HepG2 (cell line): ENCODE measurements around the gene PCDHA7. TPM values are rescaled to one million over a fixed set of nuclear protein-coding genes. Genes with fewer than 3 reads are reported as not detected.

Source experiments
- ATAC-seq: fragments of 200-7000 bp; cut with Tn5 transposase; 3 replicates; pipeline ENCODE4 v1.9.1; 2020; ENCODE audit warnings: mild to moderate bottlenecking, moderate library complexity
- BruUV-seq: library from RNA; stranded (reverse); fragments of 400-500 nt; replicated peaks from 2 replicates; lab custom pipeline; 2021; lab: Mats Ljungman, UMichigan
- CTCF ChIA-PET: fragments of 300-600 bp; formaldehyde crosslinking; extraction: SDS; loops from one replicate; lab custom pipeline; 2021; ENCODE audit warnings: low total read pairs, inconsistent platforms, low intra/inter-chr PET ratio; lab: Yijun Ruan, JAX
- POLR2A ChIA-PET: fragments of 350-600 bp; sonication (Branson Sonifier 250); formaldehyde crosslinking; loops from one replicate; lab custom pipeline; 2020; ENCODE audit warnings: antibody characterized with exemption, inconsistent platforms; lab: Yijun Ruan, JAX
- DNase-seq: peaks from one replicate; pipeline ENCODE4 v3.0.0-alpha.2; 2015; ENCODE audit warnings: low spot score
- FAIRE-seq: peaks from 3 replicates; lab custom pipeline; 2011; peaks lifted over from hg19 to GRCh38; lab: Jason Lieb, UNC
- H2AFZ ChIP-seq: one replicate; pipeline ENCODE4 v1.6.1; 2011; ENCODE audit warnings: low read length, inconsistent platforms
- H3K27ac ChIP-seq: fragments of 300-600 bp; 3 replicates; pipeline ENCODE4 v1.8.0; 2011; ENCODE audit warnings: mixed run types, mild to moderate bottlenecking, mixed read lengths, low read length, inconsistent platforms; ENCODE audit not compliant: insufficient read depth; ENCODE audit errors: extremely low read length
- H3K27me3 ChIP-seq, 2 experiments: fragments of 200-600 bp in 1 of 2; 2 replicates in 1 of 2; 3 replicates in 1 of 2; pipeline versions ENCODE4 v1.6.0 to v1.8.0; 2011; ENCODE audit warnings: low read length in 2 of 2, mild to moderate bottlenecking in 2 of 2, moderate library complexity in 2 of 2, inconsistent platforms in 1 of 2; ENCODE audit not compliant: insufficient read depth in 2 of 2, control insufficient read depth in 1 of 2
- H3K36me3 ChIP-seq, 2 experiments: fragments of 200-600 bp in 1 of 2; replicated peaks in 1 of 2; 2 replicates in 1 of 2; 3 replicates in 1 of 2; pipeline versions ENCODE4 v1.5.1 to v1.8.0; 2011; ENCODE audit warnings: low read length in 2 of 2, inconsistent platforms in 1 of 2; ENCODE audit not compliant: insufficient read depth in 2 of 2, control insufficient read depth in 1 of 2
- H3K4me1 ChIP-seq: 2 replicates; pipeline ENCODE4 v1.5.1; 2012; ENCODE audit warnings: low read length, inconsistent platforms; ENCODE audit not compliant: insufficient read depth
- H3K4me2 ChIP-seq: 2 replicates; pipeline ENCODE4 v1.6.0; 2011; ENCODE audit warnings: low read depth, low read length, inconsistent platforms
- H3K4me3 ChIP-seq, 3 experiments: fragments of 200-600 bp in 1 of 3; sonication (generic), shearing (Covaris generic) in 1 of 3; replicated peaks in 1 of 3; 2 replicates each; pipeline ENCODE4 v1.5.1; 2011 to 2016; ENCODE audit warnings: low read length in 3 of 3, inconsistent platforms in 2 of 3, low read depth in 2 of 3, mild to moderate bottlenecking in 2 of 3, control low read depth in 1 of 3, mixed read lengths in 1 of 3; ENCODE audit not compliant: insufficient read depth in 1 of 3
- H3K79me2 ChIP-seq: one replicate; pipeline ENCODE4 v1.6.1; 2011; ENCODE audit warnings: low read length, inconsistent platforms; ENCODE audit not compliant: insufficient read depth
- H3K9ac ChIP-seq: 2 replicates; pipeline ENCODE4 v1.6.0; 2011; ENCODE audit warnings: mild to moderate bottlenecking, low read depth, low read length, inconsistent platforms; ENCODE audit not compliant: insufficient read depth
- H3K9me3 ChIP-seq: 2 replicates; pipeline ENCODE4 v1.5.1; 2012; ENCODE audit warnings: mild to moderate bottlenecking, low read length
- H4K20me1 ChIP-seq: 2 replicates; pipeline ENCODE4 v1.6.0; 2011; ENCODE audit warnings: inconsistent platforms, mild to moderate bottlenecking, low read length, moderate library complexity; ENCODE audit not compliant: insufficient read depth
- CAMTA2 ChIP-seq: sonication (generic); formaldehyde crosslinking; IDR thresholded peaks from 2 replicates; pipeline ENCODE4 v1.4.0; 2020; ENCODE audit warnings: mild to moderate bottlenecking, missing genetic modification reagents, borderline replicate concordance
- KAT7 ChIP-seq: IDR thresholded peaks from 2 replicates; pipeline ENCODE4 v1.6.1; 2018; ENCODE audit warnings: borderline replicate concordance, missing compliant biosample characterization
- KDM6A ChIP-seq: IDR thresholded peaks from 2 replicates; pipeline ENCODE4 v1.6.1; 2016; ENCODE audit warnings: low read depth
- WIZ ChIP-seq: sonication (generic); formaldehyde crosslinking; IDR thresholded peaks from 2 replicates; pipeline ENCODE4 v1.5.1; 2020; ENCODE audit warnings: mild to moderate bottlenecking, missing genetic modification reagents
- ZFP36L2 ChIP-seq: sonication (generic); formaldehyde crosslinking; IDR thresholded peaks from 2 replicates; pipeline ENCODE4 v1.4.0; 2020; ENCODE audit warnings: missing genetic modification reagents
- ZFP62 ChIP-seq: sonication (generic); formaldehyde crosslinking; IDR thresholded peaks from 2 replicates; pipeline ENCODE4 v1.4.0; 2020; ENCODE audit warnings: missing genetic modification reagents
- ZNF17 ChIP-seq: sonication (generic); formaldehyde crosslinking; IDR thresholded peaks from 2 replicates; pipeline ENCODE4 v1.5.0; 2020; ENCODE audit warnings: mild to moderate bottlenecking, missing genetic modification reagents
- ZNF264 ChIP-seq: sonication (generic); formaldehyde crosslinking; IDR thresholded peaks from 2 replicates; pipeline ENCODE4 v1.4.0; 2020; ENCODE audit warnings: missing genetic modification reagents
- ZNF33A ChIP-seq: sonication (generic); formaldehyde crosslinking; IDR thresholded peaks from 2 replicates; pipeline ENCODE4 v1.5.1; 2020; ENCODE audit warnings: missing genetic modification reagents, mild to moderate bottlenecking, moderate library complexity, borderline replicate concordance
- ZNF720 ChIP-seq: sonication (generic); formaldehyde crosslinking; IDR thresholded peaks from 2 replicates; pipeline ENCODE4 v1.4.0; 2020; ENCODE audit warnings: missing genetic modification reagents
- WGBS: methylation state at CpG from one replicate; pipeline ENCODE4 v1.1.6; 2017; ENCODE audit warnings: low lambda C conversion rate; 5-methylcytosine and 5-hydroxymethylcytosine counted together
- in situ Hi-C: cut with HindIII; loops from 2 replicates; pipeline ENCODE4 v1.10.0; 2017; ENCODE audit warnings: low pct_unique_long_range_greater_than_20kb; ENCODE audit not compliant: extremely low pct_ligation_motif_present
- intact Hi-C: fragments of 100-400 bp; cut with micrococcal nuclease; formaldehyde crosslinking; loops from one replicate; pipeline ENCODE4 v1.10.0; 2022; ENCODE audit not compliant: unreplicated experiment
- polyA plus RNA-seq, 8 experiments: library from polyadenylated mRNA; depleted of rRNA in 3 of 8; stranded (reverse) in 7 of 8; unstranded in 1 of 8; fragments of >200 nt; fragmentation: Illumina TruSeq in 4 of 8; extraction: Trizol in 4 of 8; gene quantifications; 2 replicates each; pipeline versions ENCODE4 v1.2.1 to v1.2.3, GENCODE V29; 2011 to 2016; ENCODE audit warnings: low read depth in 4 of 8, missing spikeins in 1 of 8, mixed read lengths in 1 of 8; ENCODE audit not compliant: insufficient read depth in 1 of 8
- total RNA-seq, 5 experiments: library from RNA; depleted of rRNA; stranded (reverse); fragments of >200 nt; fragmentation: Illumina TruSeq; extraction: Trizol; gene quantifications; 2 replicates each; pipeline ENCODE4 v1.2.3, GENCODE V29; 2016; ENCODE audit warnings: low read depth in 1 of 5
- TF ChIP-seq, protein P1 (sequence below): sonication (generic); formaldehyde crosslinking; IDR thresholded peaks from 2 replicates; pipeline ENCODE4 v1.4.0; 2020; ENCODE audit warnings: low read depth, missing genetic modification reagents
- TF ChIP-seq, protein P2 (sequence below): sonication (generic); formaldehyde crosslinking; IDR thresholded peaks from 2 replicates; pipeline ENCODE4 v1.5.0; 2020; ENCODE audit warnings: missing genetic modification reagents
- TF ChIP-seq, protein P3 (sequence below): sonication (generic); formaldehyde crosslinking; IDR thresholded peaks from 2 replicates; pipeline ENCODE4 v1.4.0; 2020; ENCODE audit warnings: mild to moderate bottlenecking, missing genetic modification reagents

The PCDHA7 gene
- total and polyA plus RNA-seq, 2 of the 13 experiments (the other 11 are each of a cell fraction or from before 2014, with no cell fraction given), result 0.49 to 0.53 TPM

DNA sequence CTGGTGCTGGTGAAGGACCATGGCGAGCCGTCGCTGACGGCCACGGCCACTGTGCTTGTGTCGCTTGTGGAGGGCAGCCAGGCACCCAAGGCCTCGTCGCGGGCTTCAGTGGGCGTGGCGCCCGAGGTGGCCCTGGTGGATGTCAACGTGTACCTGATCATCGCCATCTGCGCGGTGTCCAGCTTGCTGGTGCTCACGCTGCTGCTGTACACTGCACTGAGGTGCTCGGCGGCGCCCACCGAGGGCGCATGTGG, 23.8 kb downstream of the PCDHA7 start (continued):
- TF ChIP-seq, protein P1, sequence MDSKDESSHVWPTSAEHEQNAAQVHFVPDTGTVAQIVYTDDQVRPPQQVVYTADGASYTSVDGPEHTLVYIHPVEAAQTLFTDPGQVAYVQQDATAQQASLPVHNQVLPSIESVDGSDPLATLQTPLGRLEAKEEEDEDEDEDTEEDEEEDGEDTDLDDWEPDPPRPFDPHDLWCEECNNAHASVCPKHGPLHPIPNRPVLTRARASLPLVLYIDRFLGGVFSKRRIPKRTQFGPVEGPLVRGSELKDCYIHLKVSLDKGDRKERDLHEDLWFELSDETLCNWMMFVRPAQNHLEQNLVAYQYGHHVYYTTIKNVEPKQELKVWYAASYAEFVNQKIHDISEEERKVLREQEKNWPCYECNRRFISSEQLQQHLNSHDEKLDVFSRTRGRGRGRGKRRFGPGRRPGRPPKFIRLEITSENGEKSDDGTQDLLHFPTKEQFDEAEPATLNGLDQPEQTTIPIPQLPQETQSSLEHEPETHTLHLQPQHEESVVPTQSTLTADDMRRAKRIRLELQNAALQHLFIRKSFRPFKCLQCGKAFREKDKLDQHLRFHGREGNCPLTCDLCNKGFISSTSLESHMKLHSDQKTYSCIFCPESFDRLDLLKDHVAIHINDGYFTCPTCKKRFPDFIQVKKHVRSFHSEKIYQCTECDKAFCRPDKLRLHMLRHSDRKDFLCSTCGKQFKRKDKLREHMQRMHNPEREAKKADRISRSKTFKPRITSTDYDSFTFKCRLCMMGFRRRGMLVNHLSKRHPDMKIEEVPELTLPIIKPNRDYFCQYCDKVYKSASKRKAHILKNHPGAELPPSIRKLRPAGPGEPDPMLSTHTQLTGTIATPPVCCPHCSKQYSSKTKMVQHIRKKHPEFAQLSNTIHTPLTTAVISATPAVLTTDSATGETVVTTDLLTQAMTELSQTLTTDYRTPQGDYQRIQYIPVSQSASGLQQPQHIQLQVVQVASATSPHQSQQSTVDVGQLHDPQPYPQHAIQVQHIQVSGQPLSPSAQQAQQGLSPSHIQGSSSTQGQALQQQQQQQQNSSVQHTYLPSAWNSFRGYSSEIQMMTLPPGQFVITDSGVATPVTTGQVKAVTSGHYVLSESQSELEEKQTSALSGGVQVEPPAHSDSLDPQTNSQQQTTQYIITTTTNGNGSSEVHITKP (CRISPR knock-in tag), result no peak
- TF ChIP-seq ZFP62 (CRISPR knock-in tag), result no peak
- no peak for TF ChIP-seq WIZ (CRISPR knock-in tag)
- no peak for TF ChIP-seq ZNF33A (CRISPR knock-in tag)

DNA sequence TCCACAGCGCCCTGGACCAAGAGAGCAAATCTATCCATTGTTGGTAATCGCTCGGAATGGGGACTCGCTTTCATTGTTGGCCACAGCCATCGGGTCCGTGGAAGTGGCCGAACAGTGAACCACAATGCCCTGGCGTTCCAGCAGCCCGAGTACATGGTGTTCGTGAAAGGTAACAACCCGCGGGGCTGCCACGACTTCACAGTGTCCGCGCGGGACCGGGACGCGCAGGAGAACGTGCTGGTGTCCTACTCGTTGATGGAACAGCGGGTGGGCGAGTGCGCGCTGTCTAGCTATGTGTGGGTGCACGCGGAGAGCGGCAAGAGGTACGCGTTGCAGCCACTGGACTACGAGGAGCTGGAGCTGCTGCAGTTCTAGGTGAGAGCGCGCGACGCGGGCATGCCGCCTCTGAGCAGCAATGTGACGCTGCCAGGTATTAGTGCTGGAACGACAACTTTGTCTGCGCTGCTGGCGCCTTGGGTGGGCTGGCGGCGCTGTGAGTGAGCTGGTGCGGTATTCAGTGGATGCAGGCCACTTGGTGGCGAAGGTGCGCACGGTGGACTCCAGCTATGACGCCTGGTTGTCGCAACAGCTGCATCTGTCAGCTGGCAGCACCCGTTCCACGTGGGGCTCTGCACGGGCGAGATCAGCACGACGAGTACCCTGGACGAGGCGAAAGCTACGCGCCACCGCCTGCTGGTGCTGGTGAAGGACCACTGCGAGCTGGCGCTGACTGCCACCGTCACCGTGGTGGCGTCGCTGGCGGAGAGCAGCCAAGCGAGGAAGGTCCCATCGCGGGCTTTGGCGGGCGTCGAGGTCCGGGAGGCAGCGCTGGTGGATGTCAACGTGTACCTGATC, 28.6 kb downstream of the PCDHA7 start:
- Histone ChIP-seq H3K4me1 (no peaks in the 10 kb centered on the region), H3K27me3 (no peaks in the 10 kb centered on the region), H3K36me3 (no peaks in the 10 kb centered on the region), H3K9me3 (no peaks in the 10 kb centered on the region), H4K20me1 (no peaks in the 10 kb centered on the region), H2AFZ (no peak overlapping the region), H3K4me3 (no peak overlapping the region), H3K4me2 (no peak overlapping the region), H3K9ac (no peak overlapping the region), H3K27ac (no peak overlapping the region), H3K79me2 (no peaks in the 10 kb centered on the region)
- 83% methylated on average over 50 of the region's 76 CpGs for WGBS
- BruUV-seq, result no TSS peak
- POLR2A ChIA-PET, result no interaction called here
- CTCF ChIA-PET, result no interaction called here
- no peak for TF ChIP-seq CAMTA2 (CRISPR knock-in tag)
- TF ChIP-seq, protein P2, sequence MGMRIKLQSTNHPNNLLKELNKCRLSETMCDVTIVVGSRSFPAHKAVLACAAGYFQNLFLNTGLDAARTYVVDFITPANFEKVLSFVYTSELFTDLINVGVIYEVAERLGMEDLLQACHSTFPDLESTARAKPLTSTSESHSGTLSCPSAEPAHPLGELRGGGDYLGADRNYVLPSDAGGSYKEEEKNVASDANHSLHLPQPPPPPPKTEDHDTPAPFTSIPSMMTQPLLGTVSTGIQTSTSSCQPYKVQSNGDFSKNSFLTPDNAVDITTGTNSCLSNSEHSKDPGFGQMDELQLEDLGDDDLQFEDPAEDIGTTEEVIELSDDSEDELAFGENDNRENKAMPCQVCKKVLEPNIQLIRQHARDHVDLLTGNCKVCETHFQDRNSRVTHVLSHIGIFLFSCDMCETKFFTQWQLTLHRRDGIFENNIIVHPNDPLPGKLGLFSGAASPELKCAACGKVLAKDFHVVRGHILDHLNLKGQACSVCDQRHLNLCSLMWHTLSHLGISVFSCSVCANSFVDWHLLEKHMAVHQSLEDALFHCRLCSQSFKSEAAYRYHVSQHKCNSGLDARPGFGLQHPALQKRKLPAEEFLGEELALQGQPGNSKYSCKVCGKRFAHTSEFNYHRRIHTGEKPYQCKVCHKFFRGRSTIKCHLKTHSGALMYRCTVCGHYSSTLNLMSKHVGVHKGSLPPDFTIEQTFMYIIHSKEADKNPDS (CRISPR knock-in tag), result no peak
- TF ChIP-seq KDM6A, result no peak
- TF ChIP-seq, protein P3, sequence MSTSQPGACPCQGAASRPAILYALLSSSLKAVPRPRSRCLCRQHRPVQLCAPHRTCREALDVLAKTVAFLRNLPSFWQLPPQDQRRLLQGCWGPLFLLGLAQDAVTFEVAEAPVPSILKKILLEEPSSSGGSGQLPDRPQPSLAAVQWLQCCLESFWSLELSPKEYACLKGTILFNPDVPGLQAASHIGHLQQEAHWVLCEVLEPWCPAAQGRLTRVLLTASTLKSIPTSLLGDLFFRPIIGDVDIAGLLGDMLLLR (CRISPR knock-in tag), result no peak
- no peak for TF ChIP-seq ZNF264
- no peak for TF ChIP-seq ZFP36L2 (CRISPR knock-in tag)
- no peak for TF ChIP-seq ZNF720
- no peak for TF ChIP-seq ZNF17 (CRISPR knock-in tag)
- no peak for TF ChIP-seq KAT7 (CRISPR knock-in tag)
- intact Hi-C loops (no loop called here), in situ Hi-C loops (no loop called here)
- DNase-seq (no peak), ATAC-seq (no peak), FAIRE-seq (no peak)
